ENCODE measurements around the gene SVOPL. TPM values are rescaled to one million over a fixed set of nuclear protein-coding genes. Genes with fewer than 3 reads are reported as not detected.

SVOPL gene
- total RNA-seq, 2 donors from 2014 or later, result 3.7 TPM; not detected in 1

DNA sequence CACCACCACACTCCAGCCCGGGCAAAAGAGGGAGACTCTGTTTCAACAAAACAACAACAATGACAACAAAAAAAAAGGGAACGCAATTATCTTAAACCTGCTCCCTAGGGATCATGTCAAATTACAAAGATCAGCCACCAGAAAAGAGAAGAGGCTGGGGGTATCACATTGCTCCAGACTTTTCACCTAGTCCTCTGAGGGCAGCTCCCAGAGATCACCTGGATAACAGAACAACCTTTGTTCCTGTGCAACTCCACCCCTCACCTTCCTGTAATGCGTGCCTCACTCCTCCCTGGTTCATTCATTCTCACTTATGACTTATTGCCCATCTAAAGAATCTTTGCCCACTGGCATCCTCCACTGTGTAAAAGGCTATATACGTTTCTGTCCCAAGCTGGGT lies 31.8 kb downstream of the SVOPL start:
- H3K27ac ChIP-seq, result no peak overlapping the region
- H3K4me3 ChIP-seq, result no peak overlapping the region
- no peak for DNase-seq (ENCODE audit: low spot score)
- TF ChIP-seq, protein P1, sequence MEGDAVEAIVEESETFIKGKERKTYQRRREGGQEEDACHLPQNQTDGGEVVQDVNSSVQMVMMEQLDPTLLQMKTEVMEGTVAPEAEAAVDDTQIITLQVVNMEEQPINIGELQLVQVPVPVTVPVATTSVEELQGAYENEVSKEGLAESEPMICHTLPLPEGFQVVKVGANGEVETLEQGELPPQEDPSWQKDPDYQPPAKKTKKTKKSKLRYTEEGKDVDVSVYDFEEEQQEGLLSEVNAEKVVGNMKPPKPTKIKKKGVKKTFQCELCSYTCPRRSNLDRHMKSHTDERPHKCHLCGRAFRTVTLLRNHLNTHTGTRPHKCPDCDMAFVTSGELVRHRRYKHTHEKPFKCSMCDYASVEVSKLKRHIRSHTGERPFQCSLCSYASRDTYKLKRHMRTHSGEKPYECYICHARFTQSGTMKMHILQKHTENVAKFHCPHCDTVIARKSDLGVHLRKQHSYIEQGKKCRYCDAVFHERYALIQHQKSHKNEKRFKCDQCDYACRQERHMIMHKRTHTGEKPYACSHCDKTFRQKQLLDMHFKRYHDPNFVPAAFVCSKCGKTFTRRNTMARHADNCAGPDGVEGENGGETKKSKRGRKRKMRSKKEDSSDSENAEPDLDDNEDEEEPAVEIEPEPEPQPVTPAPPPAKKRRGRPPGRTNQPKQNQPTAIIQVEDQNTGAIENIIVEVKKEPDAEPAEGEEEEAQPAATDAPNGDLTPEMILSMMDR (IDR thresholded peaks at IDR 0.05), result no peak
- no peaks in the 10 kb centered on the region for H3K9me3 ChIP-seq
- no peak for ATAC-seq (ENCODE audit: insufficient number of reproducible peaks, low FRiP score, low read depth)
- H3K27me3 ChIP-seq (replicated peaks; ENCODE audit: insufficient read depth), result no peaks in the 10 kb centered on the region
- H3K36me3 ChIP-seq, result no peaks in the 10 kb centered on the region
- H3K4me1 ChIP-seq (ENCODE audit: control insufficient read depth in 1 of 2, low read depth in 2 of 2), result peaks cover 0 to 1% of the 10 kb centered on the region in 2 donors

DNA sequence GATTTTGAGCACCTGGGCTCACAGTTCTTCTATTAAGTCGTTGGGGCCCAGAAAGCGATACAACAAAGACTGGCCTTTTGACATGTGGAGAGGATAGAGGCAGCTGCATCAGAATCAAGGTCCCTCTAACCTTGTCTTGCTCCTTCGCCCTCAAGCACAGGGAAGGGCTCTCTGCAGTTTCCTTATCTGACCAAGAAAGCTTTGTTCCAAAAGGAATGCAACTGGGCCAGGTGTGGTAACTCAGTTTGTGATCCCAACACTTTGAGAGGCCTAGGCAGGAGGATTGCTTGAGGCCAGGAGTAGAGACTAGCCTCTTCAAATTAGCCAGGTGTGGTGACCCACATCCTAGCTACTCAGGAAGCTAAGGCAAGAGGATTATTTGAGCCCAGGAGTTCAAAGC lies 32.2 kb downstream of the SVOPL start:
- Histone ChIP-seq H3K27ac (no peak overlapping the region), H3K9me3 (no peaks in the 10 kb centered on the region), H3K4me1 (ENCODE audit: control insufficient read depth in 1 of 2, low read depth in 2 of 2) (peaks cover 0 to 5% of the 10 kb centered on the region in 2 donors), H3K27me3 (replicated peaks; ENCODE audit: insufficient read depth) (no peaks in the 10 kb centered on the region), H3K4me3 (no peak overlapping the region), H3K36me3 (no peaks in the 10 kb centered on the region)
- ATAC-seq (ENCODE audit: insufficient number of reproducible peaks, low FRiP score, low read depth) (no peak), DNase-seq (ENCODE audit: low spot score) (no peak)
- TF ChIP-seq, protein P1 (IDR thresholded peaks at IDR 0.05), result no peak

DNA sequence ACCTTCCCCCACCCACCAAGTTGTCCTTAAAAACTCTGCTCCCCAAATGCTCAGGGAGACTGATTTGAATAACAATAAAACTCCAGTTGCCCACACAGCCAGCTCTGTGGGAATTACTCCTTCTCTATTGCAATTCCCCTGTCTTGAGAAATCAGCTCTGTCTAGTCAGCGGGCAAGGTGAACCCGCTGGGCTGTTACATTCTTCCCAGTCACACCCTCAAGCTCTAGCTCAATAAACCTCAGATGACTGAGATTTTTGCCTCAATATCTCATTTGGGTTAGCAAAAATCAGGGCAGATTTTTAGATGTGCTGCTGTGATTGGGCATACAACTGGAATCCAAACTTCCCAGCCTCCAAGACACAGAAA lies 32.9 kb downstream of the SVOPL start:
- H3K9me3 ChIP-seq, result no peaks in the 10 kb centered on the region
- no peak overlapping the region for H3K27ac ChIP-seq
- no peaks in the 10 kb centered on the region for H3K27me3 ChIP-seq (replicated peaks; ENCODE audit: insufficient read depth)
- ATAC-seq (ENCODE audit: insufficient number of reproducible peaks, low FRiP score, low read depth) (no peak), DNase-seq (ENCODE audit: low spot score) (no peak)
- peaks cover 0 to 5% of the 10 kb centered on the region in 2 donors for H3K4me1 ChIP-seq (ENCODE audit: control insufficient read depth in 1 of 2, low read depth in 2 of 2)
- no peak overlapping the region for H3K4me3 ChIP-seq
- TF ChIP-seq, protein P1 (IDR thresholded peaks at IDR 0.05), result no peak
- H3K36me3 ChIP-seq, result no peaks in the 10 kb centered on the region

DNA sequence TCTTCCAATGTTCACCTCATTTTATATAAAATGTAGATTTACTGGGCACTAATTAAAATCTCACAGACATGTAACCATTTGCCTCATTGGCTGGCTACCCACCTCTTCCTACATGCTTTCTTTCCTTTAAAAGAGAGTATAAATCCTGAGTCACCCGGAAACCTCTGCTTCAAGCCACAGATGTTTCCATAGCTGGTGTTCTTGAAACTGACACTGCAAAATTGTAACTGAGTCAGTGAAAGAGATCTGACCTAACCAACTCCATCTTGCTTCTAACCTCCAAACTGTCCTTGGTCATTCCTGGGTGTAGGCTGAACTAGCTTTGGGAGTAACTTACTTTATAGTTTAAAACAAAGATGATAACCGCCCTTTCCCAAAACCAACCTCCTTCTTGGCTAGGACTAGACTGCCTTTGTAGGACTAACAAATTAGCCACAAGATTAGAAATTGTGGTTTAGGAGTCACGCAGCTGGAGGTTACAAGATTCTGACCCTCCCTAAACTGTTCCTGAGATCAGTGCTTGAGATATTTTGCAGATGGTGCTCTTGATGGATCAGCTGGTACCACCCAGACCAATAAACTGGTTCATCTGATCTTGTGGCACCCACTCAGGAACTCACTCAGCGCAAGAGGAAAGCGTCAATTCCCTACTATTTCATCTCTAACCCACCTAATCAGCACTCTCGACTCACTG lies 33.5 kb downstream of the SVOPL start:
- no peaks in the 10 kb centered on the region for H3K36me3 ChIP-seq
- ATAC-seq (ENCODE audit: insufficient number of reproducible peaks, low FRiP score, low read depth), result no peak
- no peak overlapping the region for H3K27ac ChIP-seq
- no peak overlapping the region for H3K4me3 ChIP-seq
- TF ChIP-seq, protein P1 (IDR thresholded peaks at IDR 0.05), result no peak
- DNase-seq (ENCODE audit: low spot score), result no peak
- H3K9me3 ChIP-seq, result no peaks in the 10 kb centered on the region
- no peaks in the 10 kb centered on the region for H3K27me3 ChIP-seq (replicated peaks; ENCODE audit: insufficient read depth)
- peaks cover 0 to 5% of the 10 kb centered on the region in 2 donors for H3K4me1 ChIP-seq (ENCODE audit: control insufficient read depth in 1 of 2, low read depth in 2 of 2)

DNA sequence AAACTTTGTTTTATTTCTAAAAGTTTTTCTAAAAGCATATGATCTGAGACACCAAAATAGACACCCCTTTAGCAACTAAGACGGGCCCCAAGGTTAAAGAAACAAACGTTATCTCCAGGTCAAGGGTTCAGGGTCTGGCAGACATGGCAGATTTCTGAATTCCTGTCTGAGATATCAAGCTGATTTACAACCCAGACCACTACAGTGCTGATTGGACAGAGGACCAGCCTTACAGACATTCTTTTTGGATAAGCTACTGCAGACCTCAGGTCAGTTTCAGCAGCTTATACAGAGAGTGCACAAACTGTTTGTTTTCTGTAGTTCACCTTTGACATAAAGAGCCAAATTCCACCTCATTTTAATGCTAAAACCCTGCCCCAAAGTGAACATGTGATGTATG lies 34.8 kb downstream of the SVOPL start:
- ATAC-seq (ENCODE audit: insufficient number of reproducible peaks, low FRiP score, low read depth) (no peak), DNase-seq (ENCODE audit: low spot score) (no peak)
- no peaks in the 10 kb centered on the region for H3K27me3 ChIP-seq (replicated peaks; ENCODE audit: insufficient read depth)
- H3K4me3 ChIP-seq, result no peak overlapping the region
- H3K36me3 ChIP-seq, result no peaks in the 10 kb centered on the region
- no peak overlapping the region for H3K27ac ChIP-seq
- TF ChIP-seq, protein P1 (IDR thresholded peaks at IDR 0.05), result no peak
- no peaks in the 10 kb centered on the region for H3K9me3 ChIP-seq
- H3K4me1 ChIP-seq (ENCODE audit: control insufficient read depth in 1 of 2, low read depth in 2 of 2), result peaks cover 0 to 5% of the 10 kb centered on the region in 2 donors

Measured in thoracic aorta (tissue), 2 donors.